WERI-Rb-1 (cell line): Measurements from ENCODE around the gene PTPRN2.

Experiments used
- DNase-seq: peaks from one replicate; pipeline ENCODE4 v3.0.0-alpha.2; 2020
- H3K27ac ChIP-seq: fragments of 250-450 bp; sonication (Bioruptor Pico); 2 replicates; pipeline ENCODE4 v1.5.1; 2020; ENCODE audit warnings: mild to moderate bottlenecking, moderate library complexity
- H3K27me3 ChIP-seq: fragments of 250-450 bp; sonication (Bioruptor Pico); 2 replicates; pipeline ENCODE4 v1.5.1; 2021; ENCODE audit warnings: mild to moderate bottlenecking, low read depth, moderate library complexity; ENCODE audit not compliant: insufficient read depth, severe bottlenecking
- H3K36me3 ChIP-seq: fragments of 250-450 bp; sonication (Bioruptor Pico); 2 replicates; pipeline ENCODE4 v1.5.1; 2020; ENCODE audit warnings: mild to moderate bottlenecking, moderate library complexity
- H3K4me3 ChIP-seq: 2 replicates; pipeline ENCODE4 v1.5.1; 2011; ENCODE audit warnings: low read depth, mild to moderate bottlenecking, control low read depth, low read length
- H3K9me3 ChIP-seq: fragments of 250-450 bp; sonication (Bioruptor Pico); 2 replicates; pipeline ENCODE4 v1.5.1; 2021; ENCODE audit warnings: mild to moderate bottlenecking, moderate library complexity; ENCODE audit not compliant: severe bottlenecking
- CTCF ChIP-seq: IDR thresholded peaks from 2 replicates; pipeline ENCODE4 v1.5.1; 2011; ENCODE audit warnings: low read depth, mild to moderate bottlenecking, control low read depth, inconsistent platforms, low read length

PTPRN2 gene

GRCh38 chr7:157646551-157646950 is 941.1 kb downstream of the PTPRN2 start:
- H3K27me3 ChIP-seq = no peaks in the 10 kb centered on the region
- DNase-seq = no peak
- no peaks in the 10 kb centered on the region for H3K9me3 ChIP-seq
- no peak for TF ChIP-seq CTCF
- peaks cover 7% of the 10 kb centered on the region for H3K36me3 ChIP-seq
- H3K27ac ChIP-seq = no peak overlapping the region
- H3K4me3 ChIP-seq = no peak overlapping the region

GRCh38 chr7:157645539-157645938 is 942.1 kb downstream of the PTPRN2 start:
- peaks cover under 1% of the 10 kb centered on the region for H3K9me3 ChIP-seq
- H3K36me3 ChIP-seq = peaks cover 15% of the 10 kb centered on the region
- no peaks in the 10 kb centered on the region for H3K27me3 ChIP-seq
- DNase-seq = no peak
- TF ChIP-seq CTCF = no peak
- no peak overlapping the region for H3K27ac ChIP-seq
- H3K4me3 ChIP-seq = no peak overlapping the region

- DNase-seq = no peak
Observed at GRCh38 chr7:157644946-157645345, 942.7 kb downstream of the PTPRN2 start.

GRCh38 chr7:157643525-157643970 is 944.1 kb downstream of the PTPRN2 start:
- DNase-seq = no peak
- Histone ChIP-seq H3K4me3 (no peak overlapping the region), H3K27ac (no peak overlapping the region), H3K27me3 (no peaks in the 10 kb centered on the region), H3K9me3 (peaks cover 12% of the 10 kb centered on the region), H3K36me3 (peaks cover 15% of the 10 kb centered on the region)
- TF ChIP-seq CTCF = no peak

More at GRCh38 chr7:157644946-157645345, 942.7 kb downstream of the PTPRN2 start:
- Histone ChIP-seq H3K27me3 (no peaks in the 10 kb centered on the region), H3K4me3 (no peak overlapping the region), H3K27ac (no peak overlapping the region), H3K36me3 (peaks cover 15% of the 10 kb centered on the region), H3K9me3 (peaks cover 6% of the 10 kb centered on the region)
- no peak for TF ChIP-seq CTCF

- no peak for DNase-seq
- Histone ChIP-seq H3K36me3 (peaks cover 15% of the 10 kb centered on the region), H3K27me3 (no peaks in the 10 kb centered on the region), H3K27ac (no peak overlapping the region), H3K4me3 (no peak overlapping the region), H3K9me3 (peaks cover 12% of the 10 kb centered on the region)
- no peak for TF ChIP-seq CTCF
Observed at GRCh38 chr7:157641866-157642265, 945.8 kb downstream of the PTPRN2 start.

GRCh38 chr7:157640144-157640543 is 947.5 kb downstream of the PTPRN2 start:
- H3K9me3 ChIP-seq = peaks cover 12% of the 10 kb centered on the region
- DNase-seq = no peak
- H3K27ac ChIP-seq = no peak overlapping the region
- TF ChIP-seq CTCF = no peak
- peaks cover 13% of the 10 kb centered on the region for H3K36me3 ChIP-seq
- H3K27me3 ChIP-seq = no peaks in the 10 kb centered on the region
- no peak overlapping the region for H3K4me3 ChIP-seq
